ENCODE data around the gene DESI2.
"Not testable (repeated sequence)": the region's sequence is repeated elsewhere in the genome, so short reads cannot be mapped to it uniquely, and the experiment has no call there.

The DESI2 gene

GRCh38 chr1:244705261-244706234 lies 52.6 kb downstream of the DESI2 start:
- DNase-seq (no peak), ATAC-seq (no peak)

DNA sequence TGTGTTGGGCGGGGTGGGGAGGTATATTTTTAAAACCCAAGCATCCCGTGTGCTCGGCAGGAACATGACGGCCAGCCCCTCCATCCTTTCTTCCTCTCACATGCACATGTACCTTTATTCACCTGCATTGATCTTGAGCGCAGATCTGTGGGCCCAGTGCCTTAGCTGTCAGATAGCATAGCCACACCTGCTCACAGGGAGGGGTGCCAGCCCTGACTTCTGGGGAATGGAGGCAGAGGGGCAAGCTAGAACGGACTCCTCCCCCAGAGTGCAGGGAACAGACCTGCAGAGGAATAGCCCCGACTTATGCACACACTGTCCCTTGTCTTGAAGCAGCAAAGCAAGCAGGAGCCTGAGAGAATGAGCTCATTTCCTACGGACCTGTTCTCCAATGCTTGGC lies 56.1 kb downstream of the DESI2 start:
- DNase-seq (no peak), ATAC-seq (no peak)

DNA sequence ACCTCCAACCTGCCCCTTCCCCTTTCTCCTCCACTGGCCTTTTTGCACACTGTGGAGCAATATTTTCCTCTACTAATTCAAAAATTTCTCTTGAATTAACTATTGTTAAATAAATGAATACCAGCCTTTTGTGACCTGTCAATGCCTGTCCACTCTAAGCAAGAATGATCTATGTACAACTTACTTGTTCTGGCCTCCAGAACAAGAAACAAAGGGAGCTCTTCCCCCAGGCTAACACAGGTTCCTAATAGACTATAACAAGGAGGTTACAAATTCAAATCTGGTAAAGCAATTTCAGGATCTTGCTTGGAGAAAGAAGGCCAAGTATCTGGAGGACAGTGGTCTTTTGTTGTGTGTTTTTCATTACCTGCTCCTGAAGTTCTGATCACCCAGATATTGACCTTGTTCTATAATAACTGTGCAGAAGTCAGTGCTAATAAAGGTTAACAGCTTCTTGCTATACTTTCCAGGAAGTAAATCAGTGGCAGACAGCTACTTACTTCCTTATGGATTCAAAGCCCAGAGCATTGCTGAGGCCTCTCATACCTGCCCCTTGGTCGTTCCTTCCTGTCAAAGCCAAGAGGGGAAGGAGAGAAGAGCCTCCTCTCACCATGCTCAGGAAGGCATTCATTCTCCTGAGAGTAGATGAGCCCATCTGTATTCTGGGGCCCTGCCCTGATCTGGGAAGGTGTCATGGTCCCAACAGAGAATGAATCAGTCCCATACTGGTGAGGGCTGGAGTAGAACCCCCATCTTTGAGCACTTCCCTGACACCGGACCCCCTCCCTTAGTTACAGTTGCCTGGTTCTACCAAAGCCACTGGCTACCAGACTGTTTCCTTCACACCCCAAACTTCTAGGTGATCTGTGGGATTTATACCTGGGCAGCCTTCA lies 56.8 kb downstream of the DESI2 start:
- DNase-seq (no peak), ATAC-seq (no peak)

- ATAC-seq: no peak
- DNase-seq: no peak
Observed at GRCh38 chr1:244710474-244711062, 57.6 kb downstream of the DESI2 start.

GRCh38 chr1:244712669-244713068 lies 59.7 kb downstream of the DESI2 start:
- peak; percentile 23 for DNase-seq
- peak; percentile 92 for ATAC-seq

DNA sequence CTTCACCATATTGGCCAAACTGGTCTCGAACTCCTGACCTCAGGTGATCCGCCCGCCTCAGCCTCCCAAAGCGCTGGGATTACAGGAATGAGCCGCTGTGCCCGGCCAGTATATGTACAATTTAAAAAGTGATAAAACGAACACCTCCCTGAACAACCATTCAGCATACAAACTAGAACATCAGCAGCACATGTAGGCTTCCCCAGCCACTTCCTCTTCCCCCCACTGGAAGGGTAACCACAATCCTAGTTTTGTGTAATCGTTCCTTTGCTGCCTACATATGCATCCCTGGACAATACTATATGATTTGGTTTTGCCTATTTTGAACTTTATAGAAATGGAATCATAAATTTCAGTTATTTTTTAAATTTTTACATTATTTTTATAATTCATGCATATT lies 60.4 kb downstream of the DESI2 start:
- DNase-seq (no peak), ATAC-seq (no peak)

DNA sequence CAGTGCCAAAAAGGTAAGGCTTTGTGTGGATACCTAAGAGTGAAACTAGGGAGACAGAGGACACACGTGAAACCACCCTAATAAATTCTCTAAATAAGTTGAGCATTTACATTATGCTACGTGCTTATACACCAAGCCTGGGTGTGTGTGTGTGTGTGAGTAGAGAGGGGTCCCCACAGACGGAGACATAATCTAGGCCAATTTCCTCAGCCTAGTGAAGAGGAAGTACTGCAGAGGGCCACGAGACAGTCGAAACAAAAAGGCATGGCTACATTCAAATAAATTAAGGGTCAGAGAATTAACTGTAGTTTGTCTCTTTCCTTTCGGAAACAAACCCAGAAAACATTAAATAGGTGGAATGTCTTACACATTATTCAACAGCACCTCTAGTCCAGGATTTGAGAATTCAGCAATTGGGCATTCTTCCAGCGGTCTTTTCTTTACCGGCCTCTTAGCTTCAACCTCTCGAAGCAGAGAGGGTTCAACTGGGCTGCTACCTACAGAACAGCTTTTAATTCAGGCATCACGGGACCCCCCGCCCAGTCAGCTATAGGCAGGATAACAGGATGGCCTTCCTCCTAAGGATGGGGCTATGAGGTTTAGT lies 75.0 kb downstream of the DESI2 start:
- DNase-seq (no peak), ATAC-seq (no peak)

DNA sequence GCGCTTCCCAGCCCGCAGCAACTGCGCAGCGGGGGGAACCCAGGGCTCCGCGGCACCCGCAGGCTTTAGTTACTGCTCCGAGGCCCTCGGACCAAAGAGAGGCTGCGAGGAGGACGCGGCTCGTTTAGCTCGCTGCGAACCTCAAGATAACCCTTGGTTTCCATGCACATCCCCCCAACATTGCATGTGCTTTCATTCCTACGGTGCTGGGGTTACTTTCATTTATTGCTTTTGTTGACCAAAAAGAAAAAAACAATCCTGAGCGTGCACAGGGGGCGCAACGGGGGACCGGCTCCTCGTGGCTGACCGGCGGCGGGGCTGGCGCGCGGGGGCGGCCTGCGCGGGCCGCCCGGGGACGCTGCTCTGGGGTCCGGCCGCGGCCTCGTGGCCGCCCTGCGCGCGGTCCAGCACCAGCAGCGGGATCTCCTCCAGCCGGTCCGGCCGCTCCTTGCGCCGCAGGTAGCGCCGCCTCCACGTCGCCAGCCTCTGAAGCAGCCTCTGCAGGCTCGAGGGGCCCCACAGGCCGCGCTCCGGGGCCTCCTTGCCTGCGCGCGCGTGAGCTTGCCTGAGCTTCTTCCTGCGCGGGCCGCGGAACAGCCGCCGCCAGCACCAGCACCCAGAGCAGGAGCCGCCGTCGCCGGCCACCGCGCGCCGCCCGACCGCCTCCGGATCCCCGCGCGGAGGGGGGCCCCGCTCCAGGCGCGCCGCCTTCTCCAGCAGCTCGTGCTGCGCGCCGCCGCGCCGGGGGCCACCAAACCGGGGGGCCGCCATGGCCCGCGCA lies 77.4 kb downstream of the DESI2 start:
- ATAC-seq (peak; percentile 73), DNase-seq (peak; percentile 46)

DNA sequence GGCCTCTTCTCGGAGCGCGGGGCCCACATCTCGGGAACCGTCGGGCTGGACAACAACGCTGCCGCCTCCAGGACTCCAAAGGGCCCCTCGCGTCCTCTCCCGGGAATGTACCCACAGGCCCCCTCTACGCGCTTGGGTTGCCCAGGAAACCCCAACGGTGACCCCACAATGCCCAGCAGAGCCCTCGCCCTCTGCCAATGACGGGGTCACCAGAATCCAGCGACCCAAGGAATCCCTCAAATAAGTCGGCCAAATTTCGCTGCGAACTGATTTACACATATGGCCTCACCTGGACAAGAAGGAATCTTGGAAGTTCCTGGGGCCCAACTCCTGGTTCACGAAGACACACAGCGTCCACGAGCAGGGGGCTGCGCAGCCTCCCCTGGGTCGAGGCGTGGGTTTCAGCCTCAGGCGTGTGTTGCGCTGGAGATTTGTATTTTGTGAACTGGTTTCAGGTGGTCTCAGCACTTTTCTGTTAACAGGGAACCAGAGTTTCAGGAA lies 78.1 kb downstream of the DESI2 start:
- no peak for ATAC-seq
- DNase-seq: no peak

GRCh38 chr1:244731651-244732050 lies 78.7 kb downstream of the DESI2 start:
- DNase-seq: no peak
- no peak for ATAC-seq

DNA sequence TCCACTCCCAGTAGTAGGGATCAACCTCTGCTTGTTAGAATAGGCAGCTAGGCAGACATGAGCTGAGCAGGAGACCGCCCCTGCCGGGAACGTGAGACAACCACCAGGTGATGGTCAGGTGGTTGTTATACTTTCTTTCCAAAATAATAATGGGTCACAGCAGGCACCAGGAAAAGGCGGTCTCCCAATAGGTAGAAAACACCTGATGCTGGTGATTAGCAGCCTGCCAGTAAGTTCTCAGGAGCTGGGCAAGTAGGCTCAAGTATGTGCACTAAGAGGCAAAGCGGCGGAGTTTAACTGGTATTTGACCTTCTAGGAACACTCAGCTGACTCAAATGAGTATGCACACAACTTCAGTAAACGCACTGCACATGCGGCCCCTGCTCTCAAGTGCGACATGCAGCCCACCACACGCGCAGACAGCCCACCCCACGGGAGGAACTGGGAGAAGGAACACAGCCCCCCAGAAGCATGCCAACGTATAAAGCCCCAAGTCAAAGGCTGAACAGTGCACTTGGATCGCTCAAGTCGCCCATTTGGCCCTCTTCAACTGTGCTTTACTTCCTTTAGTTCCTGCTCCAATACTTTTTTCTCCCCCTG lies 80.0 kb downstream of the DESI2 start:
- DNase-seq (no peak), ATAC-seq (no peak)

GRCh38 chr1:244735404-244735803 lies 82.5 kb downstream of the DESI2 start:
- no peak for DNase-seq
- no peak for ATAC-seq

GRCh38 chr1:244735876-244736561 lies 83.1 kb downstream of the DESI2 start:
- DNase-seq (no peak), ATAC-seq (no peak)

DNA sequence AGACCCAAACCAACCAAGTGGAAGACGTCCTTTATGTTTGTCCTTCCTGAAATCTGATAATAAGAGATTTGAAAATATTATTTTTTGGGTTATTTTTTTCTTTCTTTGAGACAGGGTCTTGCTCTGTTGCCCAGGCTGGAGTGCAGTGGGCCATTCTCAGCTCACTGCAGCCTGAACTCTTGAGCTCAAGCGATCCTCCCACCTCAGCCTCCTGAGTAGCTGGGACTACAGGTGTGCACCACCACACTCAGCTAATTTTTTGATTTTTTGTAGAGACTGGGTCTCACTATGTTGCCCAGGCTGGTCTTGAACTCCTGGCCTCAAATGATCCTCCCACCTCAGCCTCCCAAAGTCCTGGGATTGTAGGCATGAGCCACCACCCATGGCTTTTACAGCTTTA lies 86.2 kb downstream of the DESI2 start:
- DNase-seq, ATAC-seq: not testable (repeated sequence)

GRCh38 chr1:244740027-244740617 lies 87.2 kb downstream of the DESI2 start:
- DNase-seq, ATAC-seq: not testable (repeated sequence)

DNA sequence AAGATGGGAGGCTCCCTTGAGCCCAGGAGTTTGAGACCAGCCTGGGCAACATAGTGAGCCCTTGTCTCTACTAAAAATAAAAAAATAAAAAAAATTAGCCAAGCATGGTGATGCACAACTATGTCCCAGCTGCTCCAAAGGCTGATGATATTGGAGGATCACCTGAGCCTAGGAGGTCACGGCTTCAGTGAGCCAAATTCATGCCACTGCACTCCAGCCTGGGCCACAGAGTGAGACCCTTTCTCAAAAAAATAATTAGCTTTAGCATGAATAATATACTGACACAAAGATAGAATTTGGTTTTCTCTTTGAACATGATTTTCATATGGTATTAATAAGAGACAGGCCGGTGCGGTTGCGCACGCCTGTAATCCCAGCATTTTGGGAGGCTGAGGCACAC lies 88.8 kb downstream of the DESI2 start:
- ATAC-seq: no peak
- DNase-seq: no peak

- DNase-seq: no peak
- ATAC-seq: no peak
Observed at GRCh38 chr1:244749230-244750016, 96.5 kb downstream of the DESI2 start.

GRCh38 chr1:244751271-244751895 lies 98.5 kb downstream of the DESI2 start:
- DNase-seq (no peak), ATAC-seq (no peak)

All from stimulated activated naive CD8-positive, alpha-beta T cell treated with anti-CD3 and anti-CD28 coated beads, Interleukin-15, Interleukin-2, amounts not matched to agents 100 U/mL and 50 U/mL, for 24 hours (primary cell).